Measurements from ENCODE around the gene PTPRH.
A peak's percentile ranks its signal among the peaks of the same experiment; 100 is the strongest.
"Not testable (repeated sequence)": the region's sequence is repeated elsewhere in the genome, so short reads cannot be mapped to it uniquely, and the experiment has no call there.

PTPRH gene

DNA sequence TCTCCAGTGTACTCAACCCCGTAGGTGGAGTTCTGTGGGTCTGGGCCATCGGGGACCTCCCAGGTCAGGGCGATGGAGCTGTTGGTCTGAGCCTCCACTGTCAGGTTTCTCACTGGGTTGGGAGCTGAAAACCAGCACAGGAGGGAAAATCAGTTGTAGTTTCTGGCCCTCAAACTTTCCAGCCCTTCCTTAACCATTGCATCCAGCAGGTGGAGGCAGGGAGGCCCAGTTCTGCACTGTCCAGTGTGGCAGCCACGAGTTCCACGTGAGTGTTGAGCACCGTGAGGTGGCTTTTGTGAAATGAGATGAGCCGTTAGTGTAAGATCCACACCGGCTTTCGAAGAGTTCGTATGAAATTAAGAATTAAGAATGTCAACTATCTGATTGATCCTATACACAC is 7.1 kb downstream of the PTPRH start:
- not testable (repeated sequence) for H3K56ac ChIP-seq (ENCODE audit: low read length); H3K79me2 ChIP-seq (ENCODE audit: control insufficient read depth, insufficient read depth, low read length); H3K36me3 ChIP-seq (ENCODE audit: control insufficient read depth, insufficient read depth, low read length); H4K8ac ChIP-seq (ENCODE audit: low read depth, low read length); H2AK5ac ChIP-seq (ENCODE audit: low read length); DNase-seq; H3K27me3 ChIP-seq (ENCODE audit: insufficient read depth, low read length, poor library complexity); H2BK120ac ChIP-seq (ENCODE audit: low read depth, low read length); H3K23ac ChIP-seq (ENCODE audit: low read length); H3K4me1 ChIP-seq (ENCODE audit: control insufficient read depth, low read depth, low read length); H3K18ac ChIP-seq (ENCODE audit: low read length); H3K4me3 ChIP-seq (ENCODE audit: low read length); H3K9ac ChIP-seq (ENCODE audit: low read length); H3K4ac ChIP-seq (ENCODE audit: low read depth, low read length); H2BK15ac ChIP-seq (replicated peaks; ENCODE audit: low read depth); H3K79me1 ChIP-seq (ENCODE audit: low read length); H3K27ac ChIP-seq (ENCODE audit: low read depth, low read length); H2BK5ac ChIP-seq (ENCODE audit: low read length); H4K5ac ChIP-seq (ENCODE audit: low read length); H3K4me2 ChIP-seq (ENCODE audit: low read length)
- no CpG with 5 or more reads among the region's 10 CpGs for WGBS (ENCODE audit: extremely low coverage, insufficient coverage, low lambda C conversion rate)

- DNase-seq, result no peak
- H2AK5ac ChIP-seq (ENCODE audit: low read length), result no peak overlapping the region
- H3K27me3 ChIP-seq (ENCODE audit: insufficient read depth, low read length, poor library complexity), result no peaks in the 10 kb centered on the region
- H3K79me1 ChIP-seq (ENCODE audit: low read length), result no peaks in the 10 kb centered on the region
- H4K8ac ChIP-seq (ENCODE audit: low read depth, low read length), result no peak overlapping the region
- H3K36me3 ChIP-seq (ENCODE audit: control insufficient read depth, insufficient read depth, low read length), result no peaks in the 10 kb centered on the region
- H3K18ac ChIP-seq (ENCODE audit: low read length), result no peak overlapping the region
- no peak overlapping the region for H2BK15ac ChIP-seq (replicated peaks; ENCODE audit: low read depth)
- H3K56ac ChIP-seq (ENCODE audit: low read length), result no peak overlapping the region
- no peak overlapping the region for H3K27ac ChIP-seq (ENCODE audit: low read depth, low read length)
- no peak overlapping the region for H3K23ac ChIP-seq (ENCODE audit: low read length)
- no peak overlapping the region for H3K4me3 ChIP-seq (ENCODE audit: low read length)
- no peaks in the 10 kb centered on the region for H3K79me2 ChIP-seq (ENCODE audit: control insufficient read depth, insufficient read depth, low read length)
- H2BK120ac ChIP-seq (ENCODE audit: low read depth, low read length), result no peak overlapping the region
- no peaks in the 10 kb centered on the region for H3K4me1 ChIP-seq (ENCODE audit: control insufficient read depth, low read depth, low read length)
- H2BK5ac ChIP-seq (ENCODE audit: low read length), result no peak overlapping the region
- H3K4me2 ChIP-seq (ENCODE audit: low read length), result no peak overlapping the region
- WGBS (ENCODE audit: extremely low coverage, insufficient coverage, low lambda C conversion rate), result no CpG with 5 or more reads among the region's 5 CpGs
- H3K4ac ChIP-seq (ENCODE audit: low read depth, low read length), result no peak overlapping the region
- H4K5ac ChIP-seq (ENCODE audit: low read length), result no peak overlapping the region
- no peak overlapping the region for H3K9ac ChIP-seq (ENCODE audit: low read length)
These were observed 9.6 kb downstream of the PTPRH start for GRCh38 chr19:55199620-55200204.

DNA sequence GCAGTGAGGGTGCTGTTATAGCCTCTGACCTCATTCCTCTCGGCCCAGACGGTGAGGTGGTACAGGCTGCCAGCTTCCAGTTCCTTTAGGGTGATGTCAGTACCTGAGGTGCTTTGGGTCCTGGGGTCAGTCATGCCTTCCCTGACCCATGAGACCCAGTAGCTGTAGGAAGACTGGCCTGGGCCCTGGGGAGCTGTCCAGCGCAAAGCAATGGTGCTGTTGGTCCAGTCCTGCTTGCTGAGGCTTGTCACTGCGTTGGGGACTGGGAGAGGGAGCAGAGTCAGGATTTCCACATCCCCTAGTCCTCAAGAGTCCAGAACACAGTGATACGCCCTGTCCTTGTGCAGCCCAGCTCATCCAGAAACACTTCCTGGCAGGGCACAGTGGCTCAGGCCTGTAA is 10.7 kb downstream of the PTPRH start:
- no peak overlapping the region for H3K18ac ChIP-seq (ENCODE audit: low read length)
- H3K79me1 ChIP-seq (ENCODE audit: low read length), result no peaks in the 10 kb centered on the region
- no peaks in the 10 kb centered on the region for H3K79me2 ChIP-seq (ENCODE audit: control insufficient read depth, insufficient read depth, low read length)
- H4K5ac ChIP-seq (ENCODE audit: low read length), result no peak overlapping the region
- no peak overlapping the region for H3K4me2 ChIP-seq (ENCODE audit: low read length)
- no peak overlapping the region for H2AK5ac ChIP-seq (ENCODE audit: low read length)
- H3K4me3 ChIP-seq (ENCODE audit: low read length), result no peak overlapping the region
- H4K8ac ChIP-seq (ENCODE audit: low read depth, low read length), result no peak overlapping the region
- H3K56ac ChIP-seq (ENCODE audit: low read length), result no peak overlapping the region
- H3K36me3 ChIP-seq (ENCODE audit: control insufficient read depth, insufficient read depth, low read length), result no peaks in the 10 kb centered on the region
- WGBS (ENCODE audit: extremely low coverage, insufficient coverage, low lambda C conversion rate), result no CpG with 5 or more reads among the region's 5 CpGs
- H2BK5ac ChIP-seq (ENCODE audit: low read length), result no peak overlapping the region
- no peak overlapping the region for H3K4ac ChIP-seq (ENCODE audit: low read depth, low read length)
- H2BK120ac ChIP-seq (ENCODE audit: low read depth, low read length), result no peak overlapping the region
- no peak for DNase-seq
- no peaks in the 10 kb centered on the region for H3K27me3 ChIP-seq (ENCODE audit: insufficient read depth, low read length, poor library complexity)
- H2BK15ac ChIP-seq (replicated peaks; ENCODE audit: low read depth), result no peak overlapping the region
- H3K23ac ChIP-seq (ENCODE audit: low read length), result no peak overlapping the region
- H3K4me1 ChIP-seq (ENCODE audit: control insufficient read depth, low read depth, low read length), result no peaks in the 10 kb centered on the region
- H3K9ac ChIP-seq (ENCODE audit: low read length), result no peak overlapping the region
- no peak overlapping the region for H3K27ac ChIP-seq (ENCODE audit: low read depth, low read length)

- no peak overlapping the region for H3K4ac ChIP-seq (ENCODE audit: low read depth, low read length)
- no peak overlapping the region for H2BK5ac ChIP-seq (ENCODE audit: low read length)
- no peaks in the 10 kb centered on the region for H3K79me2 ChIP-seq (ENCODE audit: control insufficient read depth, insufficient read depth, low read length)
- no peak overlapping the region for H2AK5ac ChIP-seq (ENCODE audit: low read length)
- no peak overlapping the region for H3K9ac ChIP-seq (ENCODE audit: low read length)
- H3K56ac ChIP-seq (ENCODE audit: low read length), result no peak overlapping the region
- H3K4me1 ChIP-seq (ENCODE audit: control insufficient read depth, low read depth, low read length), result no peaks in the 10 kb centered on the region
- peak; percentile 27 for DNase-seq
- no peaks in the 10 kb centered on the region for H3K79me1 ChIP-seq (ENCODE audit: low read length)
- no peak overlapping the region for H3K4me3 ChIP-seq (ENCODE audit: low read length)
- no CpG with 5 or more reads among the region's 4 CpGs for WGBS (ENCODE audit: extremely low coverage, insufficient coverage, low lambda C conversion rate)
- no peak overlapping the region for H2BK120ac ChIP-seq (ENCODE audit: low read depth, low read length)
- no peak overlapping the region for H4K8ac ChIP-seq (ENCODE audit: low read depth, low read length)
- no peaks in the 10 kb centered on the region for H3K36me3 ChIP-seq (ENCODE audit: control insufficient read depth, insufficient read depth, low read length)
- H3K23ac ChIP-seq (ENCODE audit: low read length), result no peak overlapping the region
- no peak overlapping the region for H3K4me2 ChIP-seq (ENCODE audit: low read length)
- H3K27me3 ChIP-seq (ENCODE audit: insufficient read depth, low read length, poor library complexity), result no peaks in the 10 kb centered on the region
- H2BK15ac ChIP-seq (replicated peaks; ENCODE audit: low read depth), result no peak overlapping the region
- H3K18ac ChIP-seq (ENCODE audit: low read length), result no peak overlapping the region
- H4K5ac ChIP-seq (ENCODE audit: low read length), result no peak overlapping the region
- no peak overlapping the region for H3K27ac ChIP-seq (ENCODE audit: low read depth, low read length)
These were observed 11.8 kb downstream of the PTPRH start for GRCh38 chr19:55197528-55197927.

DNA sequence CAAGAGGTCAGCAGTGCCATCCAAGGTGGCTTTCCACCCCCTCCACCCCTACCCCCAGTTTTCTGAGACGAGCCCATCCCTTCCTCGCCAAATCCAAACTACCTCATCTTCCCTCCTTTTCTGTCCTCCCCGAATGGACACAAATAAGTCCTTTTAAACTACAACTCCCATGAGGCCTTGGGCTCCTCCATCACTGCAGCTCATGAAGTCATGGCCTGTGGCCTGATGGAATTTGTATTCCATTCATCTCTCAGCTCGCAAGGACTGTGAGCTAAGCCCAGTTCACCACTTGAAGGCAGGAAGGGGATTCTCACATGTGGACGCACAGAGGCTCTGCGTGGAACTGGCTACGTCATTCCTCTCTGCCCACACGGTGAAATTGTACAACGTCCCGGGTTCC is 12.5 kb downstream of the PTPRH start:
- Histone ChIP-seq H2BK5ac (ENCODE audit: low read length) (no peak overlapping the region), H3K79me2 (ENCODE audit: control insufficient read depth, insufficient read depth, low read length) (no peaks in the 10 kb centered on the region), H3K56ac (ENCODE audit: low read length) (no peak overlapping the region), H3K9ac (ENCODE audit: low read length) (no peak overlapping the region), H2BK120ac (ENCODE audit: low read depth, low read length) (no peak overlapping the region), H3K36me3 (ENCODE audit: control insufficient read depth, insufficient read depth, low read length) (no peaks in the 10 kb centered on the region), H3K4me3 (ENCODE audit: low read length) (no peak overlapping the region), H3K27ac (ENCODE audit: low read depth, low read length) (no peak overlapping the region), H2BK15ac (replicated peaks; ENCODE audit: low read depth) (no peak overlapping the region), H3K23ac (ENCODE audit: low read length) (no peak overlapping the region), H3K18ac (ENCODE audit: low read length) (no peak overlapping the region), H3K4me1 (ENCODE audit: control insufficient read depth, low read depth, low read length) (no peaks in the 10 kb centered on the region), H3K79me1 (ENCODE audit: low read length) (no peaks in the 10 kb centered on the region), H4K5ac (ENCODE audit: low read length) (no peak overlapping the region), H2AK5ac (ENCODE audit: low read length) (no peak overlapping the region), H3K4me2 (ENCODE audit: low read length) (no peak overlapping the region), H4K8ac (ENCODE audit: low read depth, low read length) (no peak overlapping the region), H3K27me3 (ENCODE audit: insufficient read depth, low read length, poor library complexity) (no peaks in the 10 kb centered on the region), H3K4ac (ENCODE audit: low read depth, low read length) (no peak overlapping the region)
- DNase-seq, result peak; percentile 26
- no CpG with 5 or more reads among the region's 10 CpGs for WGBS (ENCODE audit: extremely low coverage, insufficient coverage, low lambda C conversion rate)

DNA sequence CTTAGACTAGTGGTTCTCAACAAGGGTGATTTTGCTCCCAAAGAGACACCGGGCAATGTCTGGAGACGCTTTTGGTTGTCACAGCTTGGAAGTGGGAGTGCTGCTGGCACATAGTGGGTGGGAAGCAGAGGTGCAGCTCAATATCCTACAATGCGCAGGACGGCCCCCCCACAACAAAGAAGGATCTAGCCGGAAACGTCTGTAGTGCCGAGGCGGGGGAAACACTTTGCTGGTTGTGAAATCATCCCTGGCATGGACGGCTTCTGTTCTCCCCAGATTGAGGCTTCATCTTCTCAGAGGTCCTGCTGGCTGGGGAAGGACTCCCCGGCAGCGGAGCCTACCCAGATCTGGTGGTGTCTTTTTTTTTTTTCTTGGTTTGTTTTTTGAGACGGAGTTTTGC is 15.8 kb downstream of the PTPRH start:
- Histone ChIP-seq H4K8ac (ENCODE audit: low read depth, low read length) (no peak overlapping the region), H3K4me1 (ENCODE audit: control insufficient read depth, low read depth, low read length) (no peaks in the 10 kb centered on the region), H2BK15ac (replicated peaks; ENCODE audit: low read depth) (no peak overlapping the region), H3K18ac (ENCODE audit: low read length) (no peak overlapping the region), H4K5ac (ENCODE audit: low read length) (no peak overlapping the region), H3K23ac (ENCODE audit: low read length) (no peak overlapping the region), H3K4ac (ENCODE audit: low read depth, low read length) (no peak overlapping the region), H3K27me3 (ENCODE audit: insufficient read depth, low read length, poor library complexity) (no peaks in the 10 kb centered on the region), H2BK5ac (ENCODE audit: low read length) (no peak overlapping the region), H3K36me3 (ENCODE audit: control insufficient read depth, insufficient read depth, low read length) (no peaks in the 10 kb centered on the region), H3K56ac (ENCODE audit: low read length) (no peak overlapping the region), H3K9ac (ENCODE audit: low read length) (no peak overlapping the region), H2AK5ac (ENCODE audit: low read length) (no peak overlapping the region), H3K4me3 (ENCODE audit: low read length) (no peak overlapping the region), H2BK120ac (ENCODE audit: low read depth, low read length) (no peak overlapping the region), H3K27ac (ENCODE audit: low read depth, low read length) (no peak overlapping the region), H3K79me1 (ENCODE audit: low read length) (no peaks in the 10 kb centered on the region), H3K79me2 (ENCODE audit: control insufficient read depth, insufficient read depth, low read length) (no peaks in the 10 kb centered on the region), H3K4me2 (ENCODE audit: low read length) (no peak overlapping the region)
- DNase-seq, result no peak
- no CpG with 5 or more reads among the region's 12 CpGs for WGBS (ENCODE audit: extremely low coverage, insufficient coverage, low lambda C conversion rate)
